Adrenal gland (tissue), 5 donors: ENCODE results near the gene IFNL4.

ENCODE experiments used
- POLR2A ChIP-seq, 2 donors: fragments of 450-650 bp; IDR thresholded peaks; one replicate each; pipeline ENCODE4 v1.6.1; 2017; ENCODE audit warnings: antibody characterized with exemption in 2 of 2, mild to moderate bottlenecking in 2 of 2, moderate library complexity in 1 of 2
- TF ChIP-seq, protein P1 (sequence below), 6 experiments: fragments of 450-650 bp in 4 of 6; fragments of 200-600 bp in 2 of 6; sonication (generic) in 1 of 6; IDR thresholded peaks; 1 replicate in 5 of 6; 2 replicates in 1 of 6; pipeline versions ENCODE4 v1.5.1 to v1.8.0; 2016 to 2021; ENCODE audit warnings: antibody characterized with exemption in 6 of 6, mild to moderate bottlenecking in 2 of 6, moderate library complexity in 1 of 6
- donor health status: DM: no; HTN: no; CAD: no.

DNA sequence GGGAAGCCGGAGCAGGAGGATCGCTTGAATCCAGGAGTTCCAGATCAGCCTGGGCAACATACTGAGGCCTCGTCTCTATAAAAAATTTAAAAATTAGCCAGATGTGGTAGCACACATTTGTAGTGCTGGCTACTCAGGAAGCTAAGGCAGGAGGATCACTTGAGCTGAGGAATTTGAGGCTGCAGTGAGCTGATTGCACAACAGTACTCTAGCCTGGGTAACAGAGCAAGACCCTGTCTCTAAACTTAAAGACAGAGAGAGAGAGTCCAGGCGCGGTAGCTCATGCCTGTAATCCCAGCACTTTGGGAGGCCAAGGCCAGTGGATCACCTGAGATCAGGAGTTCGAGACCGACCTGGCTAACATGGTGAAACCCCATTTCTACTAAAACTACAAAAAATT lies 8.2 kb downstream of the IFNL4 start:
- TF ChIP-seq, protein P1, sequence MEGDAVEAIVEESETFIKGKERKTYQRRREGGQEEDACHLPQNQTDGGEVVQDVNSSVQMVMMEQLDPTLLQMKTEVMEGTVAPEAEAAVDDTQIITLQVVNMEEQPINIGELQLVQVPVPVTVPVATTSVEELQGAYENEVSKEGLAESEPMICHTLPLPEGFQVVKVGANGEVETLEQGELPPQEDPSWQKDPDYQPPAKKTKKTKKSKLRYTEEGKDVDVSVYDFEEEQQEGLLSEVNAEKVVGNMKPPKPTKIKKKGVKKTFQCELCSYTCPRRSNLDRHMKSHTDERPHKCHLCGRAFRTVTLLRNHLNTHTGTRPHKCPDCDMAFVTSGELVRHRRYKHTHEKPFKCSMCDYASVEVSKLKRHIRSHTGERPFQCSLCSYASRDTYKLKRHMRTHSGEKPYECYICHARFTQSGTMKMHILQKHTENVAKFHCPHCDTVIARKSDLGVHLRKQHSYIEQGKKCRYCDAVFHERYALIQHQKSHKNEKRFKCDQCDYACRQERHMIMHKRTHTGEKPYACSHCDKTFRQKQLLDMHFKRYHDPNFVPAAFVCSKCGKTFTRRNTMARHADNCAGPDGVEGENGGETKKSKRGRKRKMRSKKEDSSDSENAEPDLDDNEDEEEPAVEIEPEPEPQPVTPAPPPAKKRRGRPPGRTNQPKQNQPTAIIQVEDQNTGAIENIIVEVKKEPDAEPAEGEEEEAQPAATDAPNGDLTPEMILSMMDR (IDR thresholded peaks at IDR 0.05), result no peak
- no peak for TF ChIP-seq POLR2A (IDR thresholded peaks at IDR 0.05)
